Muscle of back (tissue), 13 donors: ENCODE data around the gene HEPHL1. TPM values are rescaled to one million over a fixed set of nuclear protein-coding genes. Genes with fewer than 3 reads are reported as not detected.
"Not testable (repeated sequence)": the region's sequence is repeated elsewhere in the genome, so short reads cannot be mapped to it uniquely, and the experiment has no call there.

Experiments
- DNase-seq, 3 donors: peaks; one replicate each; pipeline versions ENCODE4 v3.0.0 to v3.0.0-alpha.2; 2013
- long read RNA-seq, 9 donors: transcript quantifications; one replicate each; lab custom pipeline, GENCODE V29; 2026
- polyA plus RNA-seq, 10 donors: library from polyadenylated mRNA; unstranded; fragments of 120-200 nt; gene quantifications; one replicate each; pipeline ENCODE4 v1.2.1, GENCODE V29; 2013; ENCODE audit not compliant: insufficient read length in 10 of 10

Gene HEPHL1, protein sequence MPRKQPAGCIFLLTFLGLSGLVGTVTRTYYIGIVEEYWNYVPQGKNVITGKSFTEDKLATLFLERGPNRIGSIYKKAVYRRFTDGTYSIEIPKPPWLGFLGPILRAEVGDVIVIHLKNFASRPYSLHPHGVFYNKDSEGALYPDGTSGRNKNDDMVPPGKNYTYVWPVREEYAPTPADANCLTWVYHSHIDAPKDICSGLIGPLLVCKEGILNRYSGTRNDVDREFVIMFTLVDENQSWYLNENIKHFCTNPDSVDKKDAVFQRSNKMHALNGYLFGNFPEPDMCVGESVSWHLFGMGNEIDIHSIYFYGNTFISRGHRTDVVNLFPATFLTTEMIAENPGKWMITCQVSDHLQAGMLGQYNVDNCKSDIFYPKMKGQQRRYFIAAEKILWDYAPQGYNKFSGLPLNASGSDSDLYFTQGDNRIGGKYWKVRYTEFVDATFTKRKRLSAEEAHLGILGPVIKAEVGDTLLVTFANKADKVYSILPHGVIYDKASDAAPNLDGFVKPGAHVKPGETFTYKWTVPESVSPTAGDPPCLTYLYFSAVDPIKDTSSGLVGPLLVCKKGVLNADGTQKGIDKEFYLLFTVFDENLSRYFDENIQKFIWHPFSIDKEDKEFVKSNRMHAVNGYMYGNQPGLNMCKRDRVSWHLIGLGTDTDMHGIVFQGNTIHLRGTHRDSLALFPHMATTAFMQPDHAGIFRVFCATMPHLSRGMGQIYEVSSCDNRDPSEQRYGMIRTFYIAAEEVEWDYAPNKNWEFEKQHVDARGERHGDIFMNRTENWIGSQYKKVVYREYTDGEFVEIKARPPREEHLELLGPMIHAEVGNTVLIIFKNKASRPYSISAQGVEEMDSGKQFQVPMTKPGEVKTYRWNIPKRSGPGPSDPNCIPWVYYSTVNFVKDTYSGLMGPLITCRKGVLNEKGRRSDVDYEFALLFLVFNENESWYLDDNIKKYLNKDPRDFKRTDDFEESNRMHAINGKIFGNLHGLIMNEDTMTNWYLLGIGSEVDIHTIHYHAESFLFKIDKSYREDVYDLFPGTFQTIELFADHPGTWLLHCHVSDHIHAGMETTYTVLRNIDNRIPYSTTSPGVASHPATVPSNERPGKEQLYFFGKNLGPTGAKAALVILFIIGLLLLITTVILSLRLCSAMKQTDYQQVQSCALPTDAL
- polyA plus RNA-seq: under 1 TPM in 5 of 10 donors, not detected in 5; 0.03 to 0.05 (median 0.04) TPM
- long read RNA-seq, donor 1: 0 reads
- long read RNA-seq, donor 2: 0 reads
- long read RNA-seq, donor 3: 0 reads
- long read RNA-seq, donor 4: 0 reads
- long read RNA-seq, donor 5: 0 reads
- long read RNA-seq, donor 6: 0 reads
- long read RNA-seq, donor 7: 0 reads
- long read RNA-seq, donor 8: 0 reads
- long read RNA-seq, donor 9: 0 reads

- no peak for DNase-seq
These were observed at the start of gene HEPHL1 for GRCh38 chr11:94020777-94021481. HEPHL1 (plus strand) TSS chr11:94021354; CDS start chr11:94021369, 15 bp downstream.

DNA sequence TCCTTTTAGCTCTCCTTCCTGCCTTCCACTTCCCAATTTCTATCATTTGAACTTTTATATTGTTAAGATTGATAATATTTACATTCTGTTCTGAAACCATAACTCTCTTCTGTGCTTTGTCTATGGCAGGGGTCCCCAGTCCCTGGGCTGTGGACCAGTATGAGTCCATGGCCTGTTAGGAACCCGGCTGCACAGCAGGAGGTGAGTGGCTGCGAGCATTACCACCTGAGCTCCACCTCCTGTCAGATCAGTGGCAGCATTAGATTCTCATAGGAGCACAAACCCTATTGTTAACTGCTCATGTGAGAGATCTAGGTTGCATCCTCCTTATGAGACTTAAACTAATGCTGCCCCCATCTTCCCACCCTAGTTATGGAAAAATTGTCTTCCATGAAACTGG lies 48.4 kb upstream of the HEPHL1 start:
- no peak for DNase-seq

DNA sequence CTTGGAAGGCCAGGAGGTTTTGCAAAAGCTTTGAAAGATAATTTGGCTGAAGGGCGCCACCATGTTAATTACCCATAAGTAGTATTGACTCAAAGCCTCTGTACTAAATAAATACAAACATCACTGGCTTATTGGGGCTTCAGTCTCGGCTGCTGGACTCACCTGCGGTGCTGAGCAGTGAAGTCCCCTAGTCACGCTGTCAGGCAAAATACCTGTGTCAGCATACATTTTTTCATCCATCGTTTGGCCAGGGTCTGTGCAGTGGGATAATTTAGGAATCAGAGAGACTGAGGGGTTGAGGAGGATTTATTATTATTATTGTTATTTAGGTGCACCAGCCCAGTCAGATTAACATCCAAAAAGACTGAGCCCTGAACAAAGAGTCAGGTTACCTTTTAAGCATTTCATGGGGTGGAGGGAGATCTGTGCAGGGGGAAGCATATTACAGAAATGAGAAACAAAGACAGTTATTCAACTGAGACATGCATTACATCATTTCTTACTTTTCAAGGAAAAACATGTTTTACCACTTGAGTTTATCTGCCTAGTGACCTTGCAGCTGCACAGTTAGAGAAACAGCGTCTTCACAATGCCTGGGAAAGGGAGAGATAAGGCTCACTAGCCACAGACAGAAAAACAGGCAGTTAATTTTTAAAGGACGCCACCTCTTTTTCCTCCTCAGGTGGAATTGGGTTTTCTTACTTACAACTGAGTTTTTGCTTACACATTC lies 47.7 kb upstream of the HEPHL1 start:
- not testable (repeated sequence) for DNase-seq

DNA sequence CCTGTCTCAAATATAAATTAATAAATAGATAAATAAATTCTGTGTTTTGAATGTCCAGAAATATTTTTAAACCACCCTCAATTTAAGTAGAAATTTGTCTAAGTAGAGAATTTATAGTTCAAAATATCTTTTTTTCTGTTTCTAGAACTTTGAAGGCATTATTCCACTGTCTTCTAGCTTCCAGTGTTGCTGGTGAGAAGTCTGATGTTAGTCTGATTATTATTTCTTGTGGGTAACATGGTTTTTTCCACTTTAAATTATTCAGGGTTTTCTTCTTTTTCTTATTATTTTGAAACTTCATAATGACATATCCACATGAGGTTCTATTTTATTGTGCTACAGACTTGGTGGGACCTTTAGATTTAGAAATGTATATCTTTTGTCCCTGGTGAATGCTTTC lies 46.4 kb upstream of the HEPHL1 start:
- DNase-seq: no peak

DNA sequence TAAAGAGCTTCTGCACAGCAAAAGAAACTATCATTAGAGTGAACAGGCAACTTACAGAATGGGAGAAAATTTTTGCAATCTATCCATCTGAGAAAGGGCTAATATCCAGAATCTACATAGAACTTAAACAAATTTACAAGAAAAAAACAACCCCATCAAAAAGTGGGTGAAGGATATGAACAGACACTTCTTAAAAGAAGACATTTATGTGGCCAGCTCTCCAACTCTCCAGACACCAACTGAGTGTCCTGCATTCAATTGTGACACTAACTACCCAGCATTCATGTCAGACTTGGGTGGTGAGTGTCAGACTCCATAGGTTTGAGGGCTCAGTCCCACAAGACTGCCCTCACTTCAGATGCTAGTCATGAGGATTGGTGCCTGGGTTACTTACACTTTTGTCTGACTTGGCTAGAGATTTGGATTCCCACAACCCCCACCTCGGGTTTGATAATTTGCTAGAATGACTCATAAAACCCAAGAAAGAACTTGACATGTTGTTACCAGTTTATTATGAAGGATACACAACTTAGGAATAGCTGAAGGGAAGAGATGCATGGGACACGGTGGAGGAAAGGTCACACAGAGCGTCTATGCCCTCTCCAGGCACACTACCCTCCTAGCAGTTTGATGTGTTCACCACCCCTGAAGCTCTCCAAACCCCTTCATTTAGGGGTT lies 44.4 kb upstream of the HEPHL1 start:
- DNase-seq: not testable (repeated sequence)

- no peak for DNase-seq
These were observed 37.5 kb upstream of the HEPHL1 start for GRCh38 chr11:93983542-93984195.

GRCh38 chr11:93984196-93984567 lies 37.0 kb upstream of the HEPHL1 start:
- peak in 1 of 3 donors; percentile 19 for DNase-seq

DNA sequence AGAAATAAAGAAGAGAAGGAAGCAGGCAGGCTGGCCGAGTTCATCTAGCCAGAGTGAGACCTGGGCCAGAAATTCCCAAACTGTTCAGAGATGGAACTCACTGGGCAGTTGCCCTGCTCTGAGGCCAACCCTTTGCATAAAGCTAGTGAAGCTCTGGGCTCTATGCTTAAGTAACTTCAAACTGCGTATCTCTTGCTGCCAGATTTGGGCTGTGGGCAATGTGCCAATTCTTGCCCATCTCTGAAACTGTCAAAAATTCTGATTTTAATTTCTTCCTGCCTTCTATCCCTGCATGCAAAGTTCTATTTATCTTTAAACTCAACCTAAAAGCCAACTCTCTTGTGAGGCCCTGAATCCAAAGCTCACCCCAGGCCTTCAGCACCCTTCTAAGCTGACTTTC lies 36.2 kb upstream of the HEPHL1 start:
- DNase-seq: peak in 1 of 3 donors; percentile 8

DNA sequence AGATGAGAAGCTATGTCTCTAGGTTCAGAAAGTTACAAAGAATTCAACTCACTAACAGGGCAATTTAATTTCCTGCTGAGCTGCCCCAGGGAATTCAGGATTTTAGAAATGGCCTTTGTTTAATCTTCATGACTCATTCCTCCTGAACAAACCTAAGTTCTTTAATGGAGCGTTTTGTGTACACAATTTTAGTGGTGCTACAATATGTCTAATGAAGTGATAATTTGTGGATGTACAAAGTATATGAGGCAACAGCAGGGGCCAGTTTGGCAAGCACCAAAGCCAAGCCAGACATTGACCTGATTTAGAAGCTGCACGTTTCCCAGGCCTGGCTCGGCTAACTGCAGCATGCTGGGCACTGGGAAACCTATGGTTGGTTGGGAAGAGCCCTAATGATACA lies 34.4 kb upstream of the HEPHL1 start:
- no peak for DNase-seq

DNA sequence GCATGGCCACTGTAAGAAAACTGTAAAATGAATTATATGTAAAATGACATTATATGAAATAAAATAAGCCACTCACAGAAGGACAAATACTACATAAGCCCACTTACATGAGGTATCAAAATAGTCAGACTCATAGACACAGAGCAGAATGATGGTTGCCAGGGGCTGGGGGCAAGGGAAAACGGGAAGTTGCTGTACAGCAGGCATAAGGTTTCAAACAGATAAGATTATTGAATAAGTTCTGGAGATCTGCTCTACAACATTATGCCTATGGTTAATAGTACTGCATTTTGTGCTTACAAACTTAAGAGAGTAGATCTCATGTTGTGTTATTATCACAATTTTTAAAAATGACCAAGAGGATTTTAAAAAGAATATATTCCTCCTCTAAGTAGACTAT lies 32.7 kb upstream of the HEPHL1 start:
- no peak for DNase-seq

DNA sequence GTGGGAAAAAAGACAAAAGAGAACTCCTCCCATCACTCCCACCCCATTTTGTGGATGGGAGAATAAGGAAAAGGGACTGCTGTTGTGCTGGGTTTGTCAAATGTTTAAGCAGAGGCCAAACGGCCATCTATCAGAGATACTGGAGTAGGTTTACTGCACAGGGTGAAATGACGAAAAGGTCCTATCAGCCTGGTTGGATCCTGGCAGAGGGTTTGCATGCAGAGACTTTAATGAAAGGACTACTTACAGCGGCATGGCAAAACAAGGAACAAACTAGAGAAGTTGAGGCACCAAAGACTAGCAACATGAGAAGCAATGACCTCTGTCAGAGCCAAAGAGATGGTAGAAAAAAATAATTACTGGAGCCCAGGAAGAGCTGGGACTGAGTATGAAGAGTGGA lies 32.2 kb upstream of the HEPHL1 start:
- no peak for DNase-seq

DNA sequence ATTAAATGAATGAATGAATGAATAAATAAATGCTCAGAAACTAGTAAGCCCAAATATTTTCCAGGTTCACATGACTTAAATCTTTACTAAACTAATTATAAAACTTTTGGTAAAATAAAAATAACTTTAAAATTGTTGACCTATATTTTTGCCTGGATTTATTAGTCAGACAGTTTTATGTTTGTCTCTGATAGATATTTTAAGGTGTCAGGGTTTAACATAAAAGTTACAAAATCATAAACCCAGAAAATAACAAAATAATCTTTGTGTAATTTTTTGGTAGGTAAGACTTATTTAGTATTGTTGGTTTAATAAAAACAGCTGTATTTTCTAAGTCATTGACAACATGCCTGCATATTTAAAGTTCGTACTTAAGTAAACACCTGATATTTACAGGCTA lies 27.4 kb upstream of the HEPHL1 start:
- no peak for DNase-seq

DNA sequence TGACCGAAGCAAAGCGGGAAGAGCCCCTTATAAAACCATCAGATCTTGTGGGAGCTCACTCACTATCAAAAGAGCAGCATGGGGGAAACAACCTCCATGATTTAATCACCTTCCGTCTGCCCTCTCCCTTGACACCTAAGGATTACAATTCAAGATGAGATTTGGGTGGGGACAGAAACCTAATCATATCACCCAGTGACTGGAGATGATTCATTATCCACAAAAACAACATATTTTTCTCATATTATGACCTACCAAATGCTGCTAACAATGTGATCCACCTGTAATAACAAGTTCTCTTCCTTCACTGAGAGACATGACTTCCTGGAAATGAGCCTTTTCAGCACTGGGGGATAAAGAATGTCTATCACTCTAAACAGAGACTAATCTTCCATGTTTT lies 23.4 kb upstream of the HEPHL1 start:
- DNase-seq: no peak

GRCh38 chr11:94000659-94001058 lies 20.5 kb upstream of the HEPHL1 start:
- no peak for DNase-seq

DNA sequence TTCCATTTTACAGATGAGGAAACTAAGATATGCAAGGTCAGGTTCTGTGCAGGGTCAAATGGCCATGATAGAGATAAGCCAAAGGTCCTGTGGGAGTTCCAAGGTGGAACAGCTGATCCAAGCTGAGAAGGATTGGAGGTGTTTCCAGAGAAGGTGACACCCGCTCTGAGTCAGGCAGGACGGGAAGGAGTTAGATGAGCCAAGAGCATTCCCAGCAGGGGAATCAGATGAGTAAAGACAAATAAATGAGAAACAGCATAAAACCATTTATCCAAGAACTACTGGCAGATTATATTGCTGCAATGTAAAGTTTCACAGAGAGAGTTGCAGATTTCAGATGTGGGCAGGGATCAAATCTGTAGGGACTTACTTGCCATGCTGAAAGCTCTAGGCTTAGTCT lies 18.9 kb upstream of the HEPHL1 start:
- no peak for DNase-seq

DNA sequence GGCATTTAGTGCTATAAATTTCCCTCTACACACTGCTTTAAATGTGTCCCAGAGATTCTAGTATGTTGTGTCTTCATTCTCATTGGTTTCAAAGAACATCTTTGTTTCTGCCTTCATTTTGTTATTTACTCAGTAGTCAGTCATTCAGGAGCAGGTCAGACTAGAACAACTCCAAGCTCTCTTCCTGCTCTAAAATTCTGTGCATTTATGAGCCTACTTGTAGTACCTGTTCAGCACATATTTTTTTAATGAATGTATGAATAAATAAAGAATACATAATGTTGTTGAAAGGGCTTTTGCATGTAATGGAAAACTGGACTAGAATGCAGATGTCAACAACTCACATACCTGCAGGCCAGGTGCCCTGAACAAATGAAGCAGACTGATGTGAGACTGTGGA lies 13.7 kb upstream of the HEPHL1 start:
- no peak for DNase-seq

DNA sequence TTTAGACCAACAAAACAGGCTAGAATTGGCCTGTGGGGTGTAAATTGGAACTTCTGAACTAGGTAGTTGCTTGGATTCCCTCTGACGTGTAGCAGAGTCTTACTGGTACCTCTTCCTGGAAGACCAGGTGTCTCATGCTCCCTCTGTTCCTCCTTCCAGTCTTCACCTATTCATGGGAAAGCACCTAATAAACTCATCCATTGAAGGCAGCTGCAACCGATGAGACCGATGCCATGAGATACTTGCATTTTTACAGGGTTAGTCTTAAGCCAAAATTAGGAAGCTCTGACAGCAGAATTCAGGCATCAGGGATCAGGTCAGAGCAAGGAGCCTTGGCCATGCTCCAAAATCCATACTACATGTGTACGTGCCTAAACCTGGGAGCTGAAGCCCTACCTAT lies 13.2 kb upstream of the HEPHL1 start:
- DNase-seq: no peak

GRCh38 chr11:94010136-94010535 lies 11.0 kb upstream of the HEPHL1 start:
- no peak for DNase-seq

DNA sequence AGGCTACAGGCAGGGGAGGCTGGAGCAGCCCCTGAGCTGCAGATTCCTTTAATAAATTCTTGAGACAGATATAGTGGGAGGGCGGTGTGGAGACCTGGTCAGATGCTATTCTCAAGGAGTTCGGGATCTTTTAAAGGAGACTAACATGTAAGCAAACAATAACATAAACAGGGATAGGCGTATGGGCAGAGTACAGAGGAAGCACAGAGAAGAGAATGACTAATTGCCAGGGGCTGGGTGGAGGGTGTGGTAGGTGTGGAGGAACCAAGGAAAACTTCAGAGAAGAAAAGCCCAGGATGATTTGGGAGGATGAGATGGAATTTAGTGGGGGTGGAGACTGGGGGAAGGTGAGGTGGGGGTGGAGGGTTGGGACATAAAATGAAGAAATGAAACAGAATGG lies 9.7 kb upstream of the HEPHL1 start:
- DNase-seq: no peak
